A204.1 (cell line): ENCODE measurements around the gene FSTL5.

Experiments
- FAIRE-seq: peaks from 2 replicates; lab custom pipeline; 2012; peaks lifted over from hg19 to GRCh38; lab: Jason Lieb, UNC

FSTL5 gene

DNA sequence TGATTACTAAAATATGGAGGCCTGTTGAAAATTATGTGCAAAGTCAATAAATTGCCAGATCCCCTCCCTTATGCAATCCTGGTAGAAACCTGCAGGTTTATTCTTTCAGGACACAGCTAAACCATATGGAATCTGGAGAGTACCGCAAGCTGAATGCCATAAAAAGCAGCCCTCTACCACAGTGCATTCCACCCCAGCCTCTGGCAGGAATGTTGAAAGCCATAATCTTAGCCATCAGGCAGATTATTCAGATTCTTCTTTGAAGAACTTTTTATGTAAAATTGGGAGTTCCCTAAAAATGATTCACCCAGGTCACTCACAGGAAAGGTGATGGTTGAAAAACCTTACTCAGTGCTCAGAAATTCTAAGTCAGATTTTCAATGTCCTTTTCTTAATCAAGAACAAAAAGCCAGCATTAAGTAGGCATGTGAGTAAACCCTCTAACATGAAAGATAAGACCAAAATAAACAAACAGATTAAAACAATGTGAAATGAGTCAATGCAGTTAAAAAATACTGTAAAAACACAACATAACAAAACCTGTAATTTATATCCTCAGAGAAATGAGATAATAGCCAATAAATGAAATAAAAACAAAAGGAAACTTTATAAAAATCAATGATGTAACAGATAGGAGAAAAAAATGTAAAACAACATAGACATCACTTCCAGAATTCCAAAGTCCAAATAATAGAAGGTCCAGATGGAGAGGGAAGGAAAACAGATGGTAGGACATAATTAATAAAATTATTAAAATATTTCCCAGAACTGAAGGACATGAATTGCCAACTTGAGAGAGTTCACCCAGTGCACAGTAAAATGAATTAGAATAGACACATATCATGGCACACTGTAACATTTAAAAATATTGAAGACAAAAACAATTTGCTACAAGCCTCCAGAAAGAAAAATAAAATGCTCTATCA, 226.9 kb downstream of the FSTL5 start:
- FAIRE-seq, result no peak

DNA sequence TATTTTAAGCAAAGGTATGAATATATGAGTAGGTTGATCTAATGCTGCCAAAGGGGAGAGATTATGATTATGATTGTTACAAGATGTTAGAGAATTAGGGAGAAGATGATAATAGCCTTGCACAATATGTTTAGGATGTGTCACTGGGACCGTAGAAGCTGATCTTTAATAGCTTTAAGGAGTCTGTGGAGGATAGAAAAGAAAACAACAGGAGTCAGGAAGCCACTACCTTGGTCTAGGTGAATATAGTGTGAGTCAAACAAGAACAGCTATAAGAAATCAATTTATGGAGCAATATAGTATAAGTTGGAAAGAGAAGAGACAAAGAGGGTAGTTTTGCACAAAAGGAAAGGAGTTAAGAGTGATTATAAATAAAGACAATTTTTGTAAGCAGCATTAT, 232.7 kb downstream of the FSTL5 start:
- FAIRE-seq, result no peak

- no peak for FAIRE-seq
These were observed 233.8 kb downstream of the FSTL5 start for GRCh38 chr4:161929956-161930355.

- no peak for FAIRE-seq
These were observed 237.6 kb downstream of the FSTL5 start for GRCh38 chr4:161926033-161926828.

DNA sequence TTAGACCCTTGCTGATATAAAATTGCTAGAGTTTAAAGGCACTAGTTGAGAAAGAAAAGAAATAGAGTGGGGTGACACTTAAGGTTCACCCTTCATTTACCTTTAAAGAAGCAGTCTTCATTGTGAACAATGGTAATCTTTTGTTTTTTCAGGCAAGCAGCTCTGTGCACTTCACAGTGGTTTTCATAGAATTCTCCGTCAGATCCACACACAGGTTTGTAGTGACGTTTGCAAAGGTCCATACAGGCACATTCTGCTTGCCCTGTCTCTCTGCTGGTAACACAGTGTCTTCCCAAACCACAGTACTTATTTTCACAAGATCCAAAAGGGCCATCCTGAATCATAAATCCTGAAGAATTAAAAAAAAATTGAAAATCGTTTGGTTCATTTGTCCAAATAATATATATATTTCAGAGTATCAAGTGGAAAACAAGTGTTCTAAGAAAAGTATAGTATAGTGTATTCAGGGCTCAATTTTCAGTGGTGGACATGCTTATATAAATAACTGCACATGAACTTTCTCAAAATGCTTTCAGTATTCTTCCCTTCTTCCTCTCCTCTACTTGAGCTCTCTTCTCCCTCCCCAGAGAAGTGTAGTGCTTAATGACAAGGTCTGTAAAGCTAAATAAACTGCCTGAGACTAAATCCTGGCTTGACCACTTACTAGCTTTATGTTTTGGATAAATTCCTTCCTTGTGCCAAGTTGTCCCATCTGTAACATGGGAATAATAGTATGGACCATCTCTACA, 243.3 kb downstream of the FSTL5 start:
- no peak for FAIRE-seq

DNA sequence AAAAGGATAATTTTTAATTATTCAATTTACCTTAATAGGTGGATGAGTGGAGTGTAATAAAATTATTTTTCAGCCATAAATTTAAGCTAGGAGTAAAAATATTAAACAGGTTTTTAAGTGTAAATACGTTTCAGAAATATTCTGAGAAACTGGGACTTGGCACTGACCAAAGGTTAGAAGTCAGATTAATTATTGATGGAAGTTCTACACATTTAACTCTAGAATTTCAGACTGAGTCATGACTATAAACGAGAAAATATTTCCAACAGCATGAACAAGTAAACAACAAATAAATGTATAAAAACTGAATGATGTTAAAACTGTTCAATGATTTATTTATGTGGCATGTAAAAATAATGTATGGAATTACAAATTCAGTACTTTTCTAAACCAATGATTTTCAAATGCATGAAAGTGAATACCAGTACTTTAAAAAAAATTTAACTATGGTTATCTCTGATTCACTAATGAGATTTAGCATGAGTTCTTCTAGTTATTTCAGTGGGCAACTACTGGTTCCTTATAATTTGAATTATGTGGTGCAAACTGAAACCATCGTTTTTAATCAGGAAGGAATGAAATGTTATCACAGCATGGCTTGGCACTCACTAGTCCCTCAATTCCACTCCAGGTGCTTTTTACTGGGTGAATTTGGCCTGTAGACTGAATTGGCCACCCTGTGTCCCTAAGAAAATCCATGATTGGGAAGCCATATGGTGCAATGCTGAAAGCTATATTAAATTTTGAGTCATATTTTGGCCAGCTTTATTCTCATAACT, 244.2 kb downstream of the FSTL5 start:
- FAIRE-seq, result peak; percentile 11

GRCh38 chr4:161916035-161916434, 247.8 kb downstream of the FSTL5 start:
- no peak for FAIRE-seq

DNA sequence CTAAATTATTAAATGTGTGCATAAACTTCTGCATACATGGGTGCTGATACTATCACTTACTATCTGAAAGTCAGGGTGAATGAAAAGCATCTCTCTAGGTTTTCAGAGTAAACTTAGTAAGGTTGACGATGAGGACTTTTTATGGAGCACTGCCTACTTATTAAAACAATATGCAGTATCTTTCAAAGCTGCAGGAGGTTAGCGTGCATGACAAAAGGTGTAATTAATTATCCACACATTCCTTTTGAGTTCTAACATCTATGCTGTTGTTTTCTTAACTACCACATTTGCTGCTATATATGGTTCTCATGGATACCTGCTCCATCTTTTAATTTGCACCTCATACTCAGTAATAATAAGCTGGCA, 256.2 kb downstream of the FSTL5 start:
- FAIRE-seq, result no peak

DNA sequence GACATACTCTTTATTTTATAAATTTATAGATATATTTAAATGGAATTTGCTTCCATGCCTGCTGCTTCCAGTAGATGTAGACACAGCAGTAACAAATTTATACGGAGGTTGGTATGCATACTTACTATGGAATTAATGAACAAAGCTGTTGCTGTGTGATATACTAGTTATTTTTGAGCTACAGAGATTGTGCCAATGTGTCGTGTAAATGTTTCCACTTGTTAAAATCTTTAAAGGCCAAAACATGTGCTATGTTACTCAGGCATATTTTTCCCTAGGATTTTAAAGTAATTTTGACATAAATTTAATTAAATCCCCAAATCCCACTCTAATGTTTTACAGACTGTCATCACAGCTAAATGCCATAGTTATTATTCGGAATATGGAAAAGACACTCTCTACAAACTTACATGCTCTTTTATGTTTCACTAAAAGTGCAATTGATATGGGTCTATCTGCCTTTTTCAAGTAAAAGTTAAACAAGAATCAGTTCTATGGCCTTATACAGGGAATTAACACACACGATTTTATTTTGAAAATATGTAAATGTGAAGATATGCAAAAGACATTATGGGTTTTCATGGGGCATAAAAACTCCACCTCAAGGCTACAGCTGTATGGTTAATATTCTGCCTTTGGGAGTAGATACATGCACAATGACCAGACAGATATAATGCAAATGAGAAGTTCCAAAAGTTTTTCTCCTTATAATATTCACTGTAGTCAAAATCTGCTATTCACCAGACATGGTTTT, 256.8 kb downstream of the FSTL5 start:
- no peak for FAIRE-seq

GRCh38 chr4:161900110-161900509, 263.7 kb downstream of the FSTL5 start:
- no peak for FAIRE-seq

DNA sequence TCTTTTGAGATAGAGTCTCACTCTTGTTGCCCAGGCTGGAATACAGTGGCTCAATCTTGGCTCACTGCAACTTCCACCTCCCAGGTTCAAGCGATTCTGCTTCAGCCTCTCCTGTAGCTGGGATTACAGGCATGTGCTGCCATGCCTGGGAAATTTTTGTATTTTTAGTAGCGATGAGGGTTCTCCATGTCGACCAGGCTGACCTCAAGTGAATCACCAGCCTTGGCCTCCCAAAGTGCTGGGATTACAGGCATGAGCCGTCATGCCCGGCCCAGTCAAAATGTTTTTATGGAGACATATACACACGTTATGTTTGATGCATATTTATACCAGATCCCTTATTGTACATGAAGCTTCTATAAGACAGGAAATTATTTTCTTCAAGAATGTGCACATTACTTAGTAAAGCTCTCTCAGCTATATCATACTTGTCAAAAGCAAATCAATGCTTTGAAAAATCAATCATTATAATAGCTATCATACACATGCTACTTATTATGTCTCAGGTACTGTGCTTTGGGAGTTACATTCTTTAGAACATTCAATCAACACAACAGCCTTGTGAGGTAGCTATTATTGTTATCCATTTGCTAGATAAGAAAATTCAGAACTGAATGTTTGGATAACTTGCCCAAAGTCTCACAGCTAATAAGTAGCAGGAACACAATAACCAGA, 269.2 kb downstream of the FSTL5 start:
- no peak for FAIRE-seq

DNA sequence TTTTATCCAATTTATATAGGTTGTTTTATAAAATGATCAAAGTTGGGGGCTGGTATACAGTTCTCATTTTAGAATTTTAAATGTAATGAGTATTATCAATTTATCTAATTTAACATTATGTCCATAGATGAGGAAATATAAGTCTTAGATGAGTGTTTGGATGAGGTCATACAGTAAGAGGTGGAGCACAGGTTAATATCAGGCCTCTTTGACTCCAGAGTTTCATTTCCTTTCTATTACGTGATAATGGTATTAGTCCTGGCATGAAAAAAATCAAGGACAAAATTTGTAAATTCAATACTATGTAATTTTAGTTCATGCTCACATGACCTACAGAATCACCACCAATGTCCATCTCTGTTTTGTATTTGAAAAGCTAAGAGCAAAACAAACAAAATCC, 269.8 kb downstream of the FSTL5 start:
- FAIRE-seq, result no peak

DNA sequence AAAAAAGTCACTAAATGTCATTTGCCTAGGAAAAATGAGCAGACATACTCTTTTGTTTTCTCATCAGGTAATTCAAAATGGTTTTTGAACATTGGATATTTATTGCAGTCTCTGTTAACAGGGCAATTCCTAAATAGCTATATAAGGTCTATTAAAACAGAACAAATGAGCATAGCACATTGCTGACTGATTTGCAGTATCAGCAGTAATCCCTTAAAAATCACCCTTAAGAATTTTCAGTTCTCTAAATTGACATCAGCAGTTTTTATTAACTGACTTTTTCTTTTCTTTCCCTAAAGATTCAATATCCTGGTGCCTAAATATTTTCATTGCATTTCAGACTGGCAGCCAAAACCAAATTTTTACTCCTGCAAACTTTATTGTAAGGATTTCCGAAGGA, 270.2 kb downstream of the FSTL5 start:
- no peak for FAIRE-seq

DNA sequence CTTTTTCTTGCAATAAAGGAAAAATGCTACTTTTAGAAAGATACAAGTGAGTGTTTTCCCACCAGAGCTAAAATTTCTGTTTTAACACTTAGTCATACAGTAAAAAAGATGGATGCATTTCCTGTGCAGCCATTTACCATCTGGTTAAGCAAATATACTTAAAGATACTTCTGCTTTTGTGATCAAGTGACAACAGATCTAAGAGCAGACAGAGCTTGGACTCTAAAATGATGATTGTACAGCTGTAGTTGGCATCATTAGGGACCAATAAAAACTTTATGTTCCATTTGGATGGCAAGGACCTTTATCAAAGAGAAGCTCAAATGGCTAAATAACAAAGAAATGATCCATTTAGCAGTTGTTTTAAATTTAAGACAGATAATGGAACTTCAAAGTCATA, 270.8 kb downstream of the FSTL5 start:
- FAIRE-seq, result no peak

GRCh38 chr4:161883157-161883556, 280.6 kb downstream of the FSTL5 start:
- FAIRE-seq, result no peak

DNA sequence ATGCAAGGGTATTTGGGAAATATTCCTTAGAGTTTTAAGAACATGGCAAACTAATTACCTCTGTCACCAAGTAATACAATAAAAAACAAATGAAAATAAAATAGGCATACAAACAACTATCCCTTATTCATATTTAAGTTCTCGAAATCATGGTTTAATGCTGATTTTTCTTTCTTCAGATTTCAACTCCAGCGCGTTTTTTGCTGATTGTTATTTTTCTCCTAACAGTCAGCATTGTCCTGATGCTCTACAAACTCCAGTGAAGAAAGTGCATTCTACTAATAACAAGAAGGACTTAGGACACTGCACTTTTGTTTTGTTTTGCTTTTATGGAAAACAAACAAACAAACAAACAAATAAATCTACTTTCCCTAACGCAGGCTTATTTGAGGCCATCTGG, 282.4 kb downstream of the FSTL5 start:
- FAIRE-seq, result no peak

- no peak for FAIRE-seq
These were observed 294.3 kb downstream of the FSTL5 start for GRCh38 chr4:161869511-161869910.

DNA sequence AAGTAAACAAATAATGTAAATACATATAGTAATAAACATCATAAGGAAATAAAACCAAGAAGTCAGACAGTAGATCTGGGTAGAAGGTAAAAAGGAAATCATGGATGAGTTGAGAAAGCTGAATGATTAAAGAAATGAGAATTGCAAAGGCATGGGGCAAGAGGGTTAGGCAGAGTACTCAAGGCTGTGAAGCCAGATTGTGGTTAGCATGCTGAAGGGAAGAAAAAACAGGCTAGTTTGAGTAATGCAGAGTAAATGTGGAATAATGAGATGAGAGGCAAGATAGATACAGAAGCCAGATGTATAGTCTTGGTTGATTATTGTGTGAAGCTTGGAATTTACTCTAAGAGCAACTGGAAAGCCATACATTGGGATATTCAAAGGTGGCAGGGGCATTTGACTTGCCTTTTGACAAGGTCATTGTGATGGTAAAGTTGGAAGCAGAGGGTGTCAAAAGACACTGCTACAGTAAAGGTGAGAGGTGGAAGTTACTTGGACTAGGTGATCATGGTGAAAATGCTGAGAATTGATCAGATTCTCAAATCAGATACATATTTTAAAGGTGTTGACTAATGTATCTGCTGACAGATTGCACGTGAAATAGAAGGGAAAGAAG, 307.0 kb downstream of the FSTL5 start:
- FAIRE-seq, result no peak

- FAIRE-seq, result no peak
These were observed 313.2 kb downstream of the FSTL5 start for GRCh38 chr4:161850631-161851030.

GRCh38 chr4:161841759-161842158, 322.0 kb downstream of the FSTL5 start:
- FAIRE-seq, result no peak
